Measurements from ENCODE around the gene PEA15. TPM values are rescaled to one million over a fixed set of nuclear protein-coding genes. Genes with fewer than 3 reads are reported as not detected.

PEA15 gene
- total RNA-seq, 1 experiment from 2014 or later = 56.3 TPM

DNA sequence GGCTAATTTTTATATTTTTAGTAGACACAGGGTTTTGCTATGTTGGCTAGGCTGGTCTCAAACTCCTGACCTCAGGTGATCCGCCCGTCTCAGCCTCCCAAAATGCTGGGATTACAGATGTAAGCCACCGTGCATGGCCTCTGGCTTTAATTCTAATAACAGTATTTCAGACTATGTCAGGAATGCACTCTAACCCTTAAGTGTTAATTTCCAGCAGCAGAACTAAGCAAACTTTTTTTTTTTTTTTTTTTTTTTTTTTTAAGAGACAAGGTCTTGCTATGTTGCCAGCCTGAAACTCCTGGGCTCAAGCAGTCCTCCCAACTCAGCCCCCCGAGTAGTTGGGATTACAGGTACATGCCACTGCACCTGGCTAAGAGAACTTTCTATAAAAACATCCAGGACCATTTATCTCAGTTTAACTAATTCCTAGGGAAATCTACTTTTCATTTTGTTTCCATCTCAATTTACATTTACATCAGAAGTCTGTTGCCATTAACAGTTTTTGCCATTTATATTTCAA lies 50.7 kb downstream of the PEA15 start:
- DNase-seq (ENCODE audit: low spot score) (no peak), ATAC-seq (no peak)
- Mint-ChIP-seq H3K36me3 (peaks cover 12% of the 10 kb centered on the region), H3K9me3 (no peaks in the 10 kb centered on the region), H3K27ac (no peak overlapping the region), H3K27me3 (ENCODE audit: low read depth) (no peaks in the 10 kb centered on the region), H3K4me1 (peaks cover 29% of the 10 kb centered on the region), H3K4me3 (no peak overlapping the region)
- TF ChIP-seq, protein P1, sequence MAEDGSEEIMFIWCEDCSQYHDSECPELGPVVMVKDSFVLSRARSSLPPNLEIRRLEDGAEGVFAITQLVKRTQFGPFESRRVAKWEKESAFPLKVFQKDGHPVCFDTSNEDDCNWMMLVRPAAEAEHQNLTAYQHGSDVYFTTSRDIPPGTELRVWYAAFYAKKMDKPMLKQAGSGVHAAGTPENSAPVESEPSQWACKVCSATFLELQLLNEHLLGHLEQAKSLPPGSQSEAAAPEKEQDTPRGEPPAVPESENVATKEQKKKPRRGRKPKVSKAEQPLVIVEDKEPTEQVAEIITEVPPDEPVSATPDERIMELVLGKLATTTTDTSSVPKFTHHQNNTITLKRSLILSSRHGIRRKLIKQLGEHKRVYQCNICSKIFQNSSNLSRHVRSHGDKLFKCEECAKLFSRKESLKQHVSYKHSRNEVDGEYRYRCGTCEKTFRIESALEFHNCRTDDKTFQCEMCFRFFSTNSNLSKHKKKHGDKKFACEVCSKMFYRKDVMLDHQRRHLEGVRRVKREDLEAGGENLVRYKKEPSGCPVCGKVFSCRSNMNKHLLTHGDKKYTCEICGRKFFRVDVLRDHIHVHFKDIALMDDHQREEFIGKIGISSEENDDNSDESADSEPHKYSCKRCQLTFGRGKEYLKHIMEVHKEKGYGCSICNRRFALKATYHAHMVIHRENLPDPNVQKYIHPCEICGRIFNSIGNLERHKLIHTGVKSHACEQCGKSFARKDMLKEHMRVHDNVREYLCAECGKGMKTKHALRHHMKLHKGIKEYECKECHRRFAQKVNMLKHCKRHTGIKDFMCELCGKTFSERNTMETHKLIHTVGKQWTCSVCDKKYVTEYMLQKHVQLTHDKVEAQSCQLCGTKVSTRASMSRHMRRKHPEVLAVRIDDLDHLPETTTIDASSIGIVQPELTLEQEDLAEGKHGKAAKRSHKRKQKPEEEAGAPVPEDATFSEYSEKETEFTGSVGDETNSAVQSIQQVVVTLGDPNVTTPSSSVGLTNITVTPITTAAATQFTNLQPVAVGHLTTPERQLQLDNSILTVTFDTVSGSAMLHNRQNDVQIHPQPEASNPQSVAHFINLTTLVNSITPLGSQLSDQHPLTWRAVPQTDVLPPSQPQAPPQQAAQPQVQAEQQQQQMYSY (CRISPR knock-in tag; IDR thresholded peaks at IDR 0.05) = no peak
- no peak for TF ChIP-seq ZNF512 (CRISPR knock-in tag; IDR thresholded peaks at IDR 0.05; ENCODE audit: borderline replicate concordance)
- ChIA-PET CTCF (no interaction called here), POLR2A (no interaction called here)

DNA sequence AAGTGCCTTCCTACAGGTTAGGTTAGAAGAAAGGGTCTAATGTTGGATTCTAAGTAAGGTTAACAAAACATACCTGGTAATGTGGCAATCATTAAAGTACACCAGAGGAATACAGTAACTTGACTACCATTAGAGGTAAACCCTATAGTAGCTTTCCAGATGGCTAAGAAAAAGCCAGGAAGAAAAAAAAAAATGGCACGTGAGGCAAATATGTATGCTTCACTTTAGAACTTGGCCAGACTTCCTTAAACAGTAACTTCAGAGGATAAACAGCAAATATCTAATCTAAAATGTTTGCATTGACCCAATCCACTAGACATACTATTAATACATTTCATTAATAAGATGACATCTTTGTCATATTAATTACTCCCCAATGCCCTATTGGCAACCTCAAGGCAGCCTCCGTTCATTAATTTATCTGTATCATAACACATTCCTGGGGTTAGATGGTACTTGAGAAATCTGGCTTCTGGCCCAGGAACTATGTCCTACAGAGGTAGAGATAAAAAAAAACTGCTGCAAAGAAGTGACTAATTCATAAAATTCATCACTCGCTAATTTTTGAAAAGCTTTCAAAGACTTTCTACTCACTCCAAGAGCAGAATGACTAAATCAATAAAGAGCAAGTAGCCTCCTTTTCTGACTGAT lies 51.3 kb downstream of the PEA15 start:
- Mint-ChIP-seq H3K27ac (no peak overlapping the region), H3K9me3 (no peaks in the 10 kb centered on the region), H3K36me3 (peaks cover 12% of the 10 kb centered on the region), H3K4me1 (peaks cover 35% of the 10 kb centered on the region), H3K27me3 (ENCODE audit: low read depth) (no peaks in the 10 kb centered on the region), H3K4me3 (no peak overlapping the region)
- ChIA-PET POLR2A (no interaction called here), CTCF (interaction anchor here (0.5 to 1.0 kb wide), 2 partner anchors 35 to 138 kb away, joined by 3 to 5 read pairs; no protein-coding TSS in a partner anchor)
- TF ChIP-seq ELF4 (CRISPR knock-in tag; IDR thresholded peaks at IDR 0.05; ENCODE audit: low read depth) (no peak), ZNF219 (CRISPR knock-in tag; IDR thresholded peaks at IDR 0.05; ENCODE audit: borderline replicate concordance) (no peak), E2F5 (CRISPR knock-in tag; IDR thresholded peaks at IDR 0.05) (no peak), SMAD4 (CRISPR knock-in tag; IDR thresholded peaks at IDR 0.05) (no peak), GABPB1 (CRISPR knock-in tag; IDR thresholded peaks at IDR 0.05) (no peak), ZNF263 (CRISPR knock-in tag; IDR thresholded peaks at IDR 0.05; ENCODE audit: low read depth) (no peak), ZNF512 (CRISPR knock-in tag; IDR thresholded peaks at IDR 0.05; ENCODE audit: borderline replicate concordance) (no peak), NFE2L1 (CRISPR knock-in tag; IDR thresholded peaks at IDR 0.05) (no peak), GRHL2 (CRISPR knock-in tag; IDR thresholded peaks at IDR 0.05; ENCODE audit: insufficient replicate concordance, severe bottlenecking) (no peak), CBFB (CRISPR knock-in tag; IDR thresholded peaks at IDR 0.05; ENCODE audit: low read depth) (no peak), HMGA2 (CRISPR knock-in tag; IDR thresholded peaks at IDR 0.05) (no peak), RELA (CRISPR knock-in tag; IDR thresholded peaks at IDR 0.05; ENCODE audit: borderline replicate concordance) (no peak), TP53 (CRISPR knock-in tag; IDR thresholded peaks at IDR 0.05) (no peak), ZNF281 (CRISPR knock-in tag; IDR thresholded peaks at IDR 0.05) (no peak), IRF2 (CRISPR knock-in tag; IDR thresholded peaks at IDR 0.05; ENCODE audit: borderline replicate concordance, low read depth) (no peak)
- TF ChIP-seq, protein P2, sequence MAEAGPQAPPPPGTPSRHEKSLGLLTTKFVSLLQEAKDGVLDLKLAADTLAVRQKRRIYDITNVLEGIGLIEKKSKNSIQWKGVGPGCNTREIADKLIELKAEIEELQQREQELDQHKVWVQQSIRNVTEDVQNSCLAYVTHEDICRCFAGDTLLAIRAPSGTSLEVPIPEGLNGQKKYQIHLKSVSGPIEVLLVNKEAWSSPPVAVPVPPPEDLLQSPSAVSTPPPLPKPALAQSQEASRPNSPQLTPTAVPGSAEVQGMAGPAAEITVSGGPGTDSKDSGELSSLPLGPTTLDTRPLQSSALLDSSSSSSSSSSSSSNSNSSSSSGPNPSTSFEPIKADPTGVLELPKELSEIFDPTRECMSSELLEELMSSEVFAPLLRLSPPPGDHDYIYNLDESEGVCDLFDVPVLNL (CRISPR knock-in tag; IDR thresholded peaks at IDR 0.05; ENCODE audit: borderline replicate concordance, low read depth) = no peak
- ATAC-seq (no peak), DNase-seq (ENCODE audit: low spot score) (no peak)
